Gastrocnemius medialis (tissue), 4 donors: Measurements from ENCODE around the gene SULT2B1. TPM values are rescaled to one million over a fixed set of nuclear protein-coding genes. Genes with fewer than 3 reads are reported as not detected.
A peak's percentile ranks its signal among the peaks of the same experiment; 100 is the strongest.
"Not testable (repeated sequence)": the region's sequence is repeated elsewhere in the genome, so short reads cannot be mapped to it uniquely, and the experiment has no call there.

Experiments
- ATAC-seq, 2 donors: fragments of 150-250 bp; one replicate each; pipeline ENCODE4 v1.9.1; 2016
- DNase-seq, 2 donors: peaks; one replicate each; pipeline ENCODE4 v3.0.0-alpha.2; 2019
- H3K27ac ChIP-seq, 4 donors: fragments of 200-600 bp; sonication (generic); 1 replicate in 1 of 4; 2 replicates in 3 of 4; pipeline ENCODE4 v1.5.1; 2016 to 2018; ENCODE audit warnings: mild to moderate bottlenecking in 2 of 4, moderate library complexity in 1 of 4
- H3K27me3 ChIP-seq, 3 donors: fragments of 200-600 bp; sonication (generic) in 2 of 3; 1 replicate in 1 of 3; 2 replicates in 2 of 3; pipeline versions ENCODE4 v1.5.1 to v1.6.0; 2016 to 2019; ENCODE audit warnings: mild to moderate bottlenecking in 1 of 3, moderate library complexity in 1 of 3
- H3K36me3 ChIP-seq, 2 donors: fragments of 200-600 bp; sonication (generic) in 1 of 2; one replicate each; pipeline ENCODE4 v1.5.1; 2017 to 2018
- H3K4me1 ChIP-seq, 2 donors: fragments of 200-600 bp; sonication (generic) in 1 of 2; one replicate each; pipeline ENCODE4 v1.5.1; 2016 to 2017; ENCODE audit warnings: mild to moderate bottlenecking in 2 of 2
- H3K4me3 ChIP-seq, 4 donors: fragments of 200-600 bp; sonication (generic) in 3 of 4; 1 replicate in 1 of 4; 2 replicates in 3 of 4; pipeline ENCODE4 v1.5.1; 2016 to 2019; ENCODE audit warnings: mild to moderate bottlenecking in 2 of 4
- H3K9me3 ChIP-seq, 3 donors: fragments of 200-600 bp; sonication (generic) in 2 of 3; 1 replicate in 1 of 3; 2 replicates in 2 of 3; pipeline ENCODE4 v1.5.1; 2016 to 2019
- POLR2A ChIP-seq, 2 donors: fragments of 450-650 bp; IDR thresholded peaks; one replicate each; pipeline ENCODE4 v1.6.1; 2017; ENCODE audit warnings: antibody characterized with exemption in 2 of 2, mild to moderate bottlenecking in 2 of 2, moderate library complexity in 2 of 2
- in situ Hi-C, 4 donors: fragments of 200-750 bp; cut with MboI; loops; one replicate each; pipeline versions ENCODE4 v1.15.0 to v1.8.0; 2017; ENCODE audit warnings: low sequenced_read_pairs in 4 of 4
- intact Hi-C: fragments of 100-400 bp; cut with DNase I; formaldehyde crosslinking; loops from one replicate; pipeline ENCODE4 v1.15.1; 2023; ENCODE audit warnings: low total_unique reads
- total RNA-seq, 4 donors: library from RNA; depleted of rRNA; stranded (reverse); fragments of >200 nt; gene quantifications; one replicate each; pipeline versions ENCODE4 v1.1.0 to v1.2.3, GENCODE V29; 2016
- TF ChIP-seq, protein P1 (sequence below), 5 experiments: fragments of 450-650 bp in 3 of 5; fragments of 200-600 bp in 2 of 5; sonication (generic) in 2 of 5; IDR thresholded peaks in 4 of 5; conservative IDR thresholded peaks in 1 of 5; 1 replicate in 4 of 5; 2 replicates in 1 of 5; pipeline ENCODE4 v1.5.1; 2016 to 2019; ENCODE audit warnings: antibody characterized with exemption in 5 of 5, mild to moderate bottlenecking in 3 of 5, moderate library complexity in 3 of 5

SULT2B1 gene
- total RNA-seq, 4 donors from 2014 or later = not detected

DNA sequence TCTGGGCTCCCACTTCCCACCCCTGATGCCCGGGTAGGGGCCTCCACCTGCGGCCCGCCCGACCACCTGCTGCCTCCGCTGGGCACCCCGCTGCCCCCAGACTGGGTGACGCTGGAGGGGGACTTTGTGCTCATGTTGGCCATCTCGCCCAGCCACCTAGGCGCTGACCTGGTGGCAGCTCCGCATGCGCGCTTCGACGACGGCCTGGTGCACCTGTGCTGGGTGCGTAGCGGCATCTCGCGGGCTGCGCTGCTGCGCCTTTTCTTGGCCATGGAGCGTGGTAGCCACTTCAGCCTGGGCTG, 77.3 kb downstream of the SULT2B1 start:
- in situ Hi-C loops = loop anchor here in 1 of 4 donors (25.0 kb wide), 1 partner anchor 108 kb away; the partner anchor contains the start of genes IZUMO1 and RASIP1
- peaks cover 0 to 4% of the 10 kb centered on the region in 2 donors for H3K36me3 ChIP-seq
- no peak for DNase-seq

DNA sequence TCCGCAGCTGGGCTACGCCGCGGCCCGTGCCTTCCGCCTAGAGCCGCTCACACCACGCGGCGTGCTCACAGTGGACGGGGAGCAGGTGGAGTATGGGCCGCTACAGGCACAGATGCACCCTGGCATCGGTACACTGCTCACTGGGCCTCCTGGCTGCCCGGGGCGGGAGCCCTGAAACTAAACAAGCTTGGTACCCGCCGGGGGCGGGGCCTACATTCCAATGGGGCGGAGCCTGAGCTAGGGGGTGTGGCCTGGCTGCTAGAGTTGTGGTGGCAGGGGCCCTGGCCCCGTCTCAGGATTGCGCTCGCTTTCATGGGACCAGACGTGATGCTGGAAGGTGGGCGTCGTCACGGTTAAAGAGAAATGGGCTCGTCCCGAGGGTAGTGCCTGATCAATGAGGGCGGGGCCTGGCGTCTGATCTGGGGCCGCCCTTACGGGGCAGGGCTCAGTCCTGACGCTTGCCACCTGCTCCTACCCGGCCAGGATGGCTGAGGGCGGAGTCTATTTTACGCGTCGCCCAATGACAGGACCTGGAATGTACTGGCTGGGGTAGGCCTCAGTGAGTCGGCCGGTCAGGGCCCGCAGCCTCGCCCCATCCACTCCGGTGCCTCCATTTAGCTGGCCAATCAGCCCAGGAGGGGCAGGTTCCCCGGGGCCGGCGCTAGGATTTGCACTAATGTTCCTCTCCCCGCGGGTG, 77.8 kb downstream of the SULT2B1 start:
- Histone ChIP-seq H3K4me1 (peaks cover 54 to 59% of the 10 kb centered on the region in 2 donors), H3K27me3 (no peaks in the 10 kb centered on the region), H3K9me3 (no peaks in the 10 kb centered on the region), H3K36me3 (peaks cover 0 to 4% of the 10 kb centered on the region in 2 donors), H3K4me3 (peak overlapping the region in 1 of 4 donors; percentile 40), H3K27ac (peak overlapping the region; percentile 97 to 100 (median 100))
- TF ChIP-seq POLR2A (IDR thresholded peaks at IDR 0.05) = no peak
- TF ChIP-seq, protein P1, sequence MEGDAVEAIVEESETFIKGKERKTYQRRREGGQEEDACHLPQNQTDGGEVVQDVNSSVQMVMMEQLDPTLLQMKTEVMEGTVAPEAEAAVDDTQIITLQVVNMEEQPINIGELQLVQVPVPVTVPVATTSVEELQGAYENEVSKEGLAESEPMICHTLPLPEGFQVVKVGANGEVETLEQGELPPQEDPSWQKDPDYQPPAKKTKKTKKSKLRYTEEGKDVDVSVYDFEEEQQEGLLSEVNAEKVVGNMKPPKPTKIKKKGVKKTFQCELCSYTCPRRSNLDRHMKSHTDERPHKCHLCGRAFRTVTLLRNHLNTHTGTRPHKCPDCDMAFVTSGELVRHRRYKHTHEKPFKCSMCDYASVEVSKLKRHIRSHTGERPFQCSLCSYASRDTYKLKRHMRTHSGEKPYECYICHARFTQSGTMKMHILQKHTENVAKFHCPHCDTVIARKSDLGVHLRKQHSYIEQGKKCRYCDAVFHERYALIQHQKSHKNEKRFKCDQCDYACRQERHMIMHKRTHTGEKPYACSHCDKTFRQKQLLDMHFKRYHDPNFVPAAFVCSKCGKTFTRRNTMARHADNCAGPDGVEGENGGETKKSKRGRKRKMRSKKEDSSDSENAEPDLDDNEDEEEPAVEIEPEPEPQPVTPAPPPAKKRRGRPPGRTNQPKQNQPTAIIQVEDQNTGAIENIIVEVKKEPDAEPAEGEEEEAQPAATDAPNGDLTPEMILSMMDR (IDR thresholded peaks at IDR 0.05 in 4 of 5, conservative IDR thresholded peaks at IDR 0.05 in 1 of 5) = no peak
- ATAC-seq = peak in 1 of 2 donors; percentile 9
- intact Hi-C loops (loop anchor here (10.0 kb wide), 1 partner anchor 1245 kb away; the partner anchor contains the start of genes AKT1S1 and TBC1D17), in situ Hi-C loops (loop anchor here in 1 of 4 donors (25.0 kb wide), 1 partner anchor 108 kb away; the partner anchor contains the start of genes IZUMO1 and RASIP1)
- peak in 1 of 2 donors; percentile 81 for DNase-seq

More for the DNA sequence above, 77.3 kb downstream of the SULT2B1 start:
- intact Hi-C loops = no loop called here
- no peaks in the 10 kb centered on the region for H3K27me3 ChIP-seq
- peaks cover 53 to 59% of the 10 kb centered on the region in 2 donors for H3K4me1 ChIP-seq
- no peaks in the 10 kb centered on the region for H3K9me3 ChIP-seq
- TF ChIP-seq, protein P1 (IDR thresholded peaks at IDR 0.05 in 4 of 5, conservative IDR thresholded peaks at IDR 0.05 in 1 of 5) = no peak
- no peak for TF ChIP-seq POLR2A (IDR thresholded peaks at IDR 0.05)
- H3K27ac ChIP-seq = peak overlapping the region; percentile 97 to 100 (median 100)
- ATAC-seq = no peak
- H3K4me3 ChIP-seq = no peak overlapping the region

DNA sequence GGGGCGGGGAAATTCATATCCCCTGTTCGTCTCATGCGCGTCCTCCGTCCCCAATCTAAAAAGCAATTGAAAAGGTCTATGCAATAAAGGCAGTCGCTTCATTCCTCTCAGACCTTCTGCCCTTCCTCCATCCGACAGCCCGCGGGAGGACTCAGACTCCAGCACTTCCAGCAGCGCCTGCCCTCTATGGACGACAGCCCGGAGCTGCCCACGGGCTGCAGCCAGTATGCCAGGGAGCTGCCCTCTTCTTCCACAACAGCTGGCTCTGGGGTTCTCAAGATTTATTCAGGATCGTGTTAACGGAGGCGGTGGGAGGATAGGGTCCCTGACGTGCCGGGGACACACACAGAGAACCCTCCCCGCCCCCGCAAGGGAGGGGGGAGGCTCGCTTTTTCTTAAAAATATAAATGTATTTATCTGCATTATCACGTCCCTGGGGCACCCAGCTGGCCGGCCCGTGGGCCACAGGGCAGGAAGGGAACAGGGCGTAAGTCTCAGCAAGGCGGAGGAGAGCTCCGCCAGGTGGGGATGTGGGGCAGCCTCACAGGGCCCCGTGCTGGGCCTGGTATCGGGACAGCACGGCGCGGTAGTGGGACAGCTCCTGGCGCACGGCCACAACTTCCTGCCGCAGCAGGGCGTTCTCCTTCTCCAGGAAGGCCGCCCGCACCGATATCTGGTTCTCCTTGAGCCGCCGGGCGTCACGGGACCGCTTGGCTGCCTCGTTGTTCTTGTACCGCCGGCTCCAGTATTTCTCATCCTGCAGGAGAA, 78.5 kb downstream of the SULT2B1 start:
- Histone ChIP-seq H3K27me3 (no peaks in the 10 kb centered on the region), H3K9me3 (no peaks in the 10 kb centered on the region), H3K36me3 (peaks cover 0 to 4% of the 10 kb centered on the region in 2 donors), H3K4me3 (peak overlapping the region in 2 of 4 donors; percentile 9 to 40), H3K4me1 (peaks cover 51 to 55% of the 10 kb centered on the region in 2 donors), H3K27ac (peak overlapping the region; percentile 97 to 100 (median 100))
- intact Hi-C loops (loop anchor here (10.0 kb wide), 1 partner anchor 1244 kb away; the partner anchor contains the start of genes AKT1S1 and TBC1D17), in situ Hi-C loops (loop anchor here in 1 of 4 donors (25.0 kb wide), 1 partner anchor 107 kb away; the partner anchor contains the start of genes IZUMO1 and RASIP1)
- DNase-seq (peak; percentile 64 to 75), ATAC-seq (no peak)
- no peak for TF ChIP-seq POLR2A (IDR thresholded peaks at IDR 0.05)
- TF ChIP-seq, protein P1 (IDR thresholded peaks at IDR 0.05 in 4 of 5, conservative IDR thresholded peaks at IDR 0.05 in 1 of 5) = peak in 3 of 5 experiments; percentile 13 to 37 (median 15)

DNA sequence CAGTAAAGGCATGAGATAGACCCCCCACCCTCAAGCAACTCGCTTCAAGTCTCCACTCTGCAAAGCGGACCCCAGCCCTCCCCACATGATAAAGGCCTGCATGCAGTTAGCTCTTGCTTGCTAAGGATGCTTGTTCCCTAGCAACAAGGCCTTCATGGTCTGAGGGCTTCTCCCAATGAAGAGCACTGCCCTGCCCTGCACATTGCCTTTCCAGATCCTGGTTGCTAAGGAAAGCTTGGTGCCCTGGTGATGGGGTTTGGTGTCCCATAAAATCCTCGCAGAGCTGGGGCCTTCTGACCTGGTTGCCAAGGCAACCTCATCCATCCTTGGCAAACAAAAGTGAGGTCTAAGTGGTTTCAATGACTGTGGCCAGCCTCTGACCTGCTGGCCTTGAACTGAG, 79.3 kb downstream of the SULT2B1 start:
- in situ Hi-C loops = loop anchor here in 1 of 4 donors (25.0 kb wide), 1 partner anchor 106 kb away; the partner anchor contains the start of genes IZUMO1 and RASIP1
- Histone ChIP-seq H3K36me3 (no peaks in the 10 kb centered on the region), H3K4me1 (peaks cover 49 to 60% of the 10 kb centered on the region in 2 donors), H3K27ac (peak overlapping the region; percentile 97 to 100 (median 100)), H3K4me3 (peak overlapping the region in 1 of 4 donors; percentile 40), H3K9me3 (no peaks in the 10 kb centered on the region), H3K27me3 (no peaks in the 10 kb centered on the region)
- no peak for ATAC-seq
- TF ChIP-seq POLR2A (IDR thresholded peaks at IDR 0.05) = no peak
- TF ChIP-seq, protein P1 (IDR thresholded peaks at IDR 0.05 in 4 of 5, conservative IDR thresholded peaks at IDR 0.05 in 1 of 5) = no peak
- intact Hi-C loops = loop anchor here (10.0 kb wide), 1 partner anchor 1244 kb away; the partner anchor contains the start of genes AKT1S1 and TBC1D17
- DNase-seq = no peak

DNA sequence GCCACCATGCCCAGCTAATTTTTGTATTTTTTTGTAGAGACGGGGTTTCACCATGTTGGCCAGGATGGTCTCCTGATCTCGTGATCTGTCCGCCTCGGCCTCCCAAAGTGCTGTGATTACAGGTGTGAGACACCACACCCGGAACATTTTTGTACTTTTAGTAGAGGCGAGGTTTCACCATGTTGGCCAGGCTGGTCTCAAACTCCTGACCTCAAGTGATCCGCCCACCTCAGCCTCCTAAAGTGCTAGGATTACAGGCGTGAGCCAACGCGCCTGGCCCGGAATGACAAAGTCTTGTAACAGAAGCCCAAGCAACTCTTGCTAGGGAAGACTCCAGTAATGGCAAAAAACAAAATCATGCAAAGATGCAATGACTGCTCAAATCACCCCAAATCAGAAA, 80.3 kb downstream of the SULT2B1 start:
- H3K4me1 ChIP-seq = peaks cover 57 to 69% of the 10 kb centered on the region in 2 donors
- in situ Hi-C loops = loop anchor here in 1 of 4 donors (25.0 kb wide), 1 partner anchor 105 kb away; the partner anchor contains the start of genes IZUMO1 and RASIP1
- H3K27ac ChIP-seq = peak overlapping the region; percentile 97 to 100 (median 100)
- not testable (repeated sequence) for H3K27me3 ChIP-seq, ATAC-seq, H3K36me3 ChIP-seq, H3K4me3 ChIP-seq, H3K9me3 ChIP-seq
- intact Hi-C loops = loop anchor here (10.0 kb wide), 1 partner anchor 1243 kb away; the partner anchor contains the start of genes AKT1S1 and TBC1D17
- peak in 1 of 2 donors; percentile 52 for DNase-seq
